ENCODE results near the gene ERCC8.
"Not testable (repeated sequence)": the region's sequence is repeated elsewhere in the genome, so short reads cannot be mapped to it uniquely, and the experiment has no call there.

ERCC8 gene, protein sequence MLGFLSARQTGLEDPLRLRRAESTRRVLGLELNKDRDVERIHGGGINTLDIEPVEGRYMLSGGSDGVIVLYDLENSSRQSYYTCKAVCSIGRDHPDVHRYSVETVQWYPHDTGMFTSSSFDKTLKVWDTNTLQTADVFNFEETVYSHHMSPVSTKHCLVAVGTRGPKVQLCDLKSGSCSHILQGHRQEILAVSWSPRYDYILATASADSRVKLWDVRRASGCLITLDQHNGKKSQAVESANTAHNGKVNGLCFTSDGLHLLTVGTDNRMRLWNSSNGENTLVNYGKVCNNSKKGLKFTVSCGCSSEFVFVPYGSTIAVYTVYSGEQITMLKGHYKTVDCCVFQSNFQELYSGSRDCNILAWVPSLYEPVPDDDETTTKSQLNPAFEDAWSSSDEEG

GRCh38 chr5:60944904-60945812 is at the start of gene ERCC8, which contains the start of gene NDUFAF2:
Gene ERCC8 (minus strand): TSS chr5:60945070. CDS start chr5:60945008, 62 bp downstream.
Gene NDUFAF2 (plus strand): TSS chr5:60945205. CDS start chr5:60945256, 51 bp downstream.
- peak; percentile 94 for DNase-seq

- DNase-seq: no peak
Measured at GRCh38 chr5:60993875-60994571, 49.2 kb upstream of the ERCC8 start.

DNA sequence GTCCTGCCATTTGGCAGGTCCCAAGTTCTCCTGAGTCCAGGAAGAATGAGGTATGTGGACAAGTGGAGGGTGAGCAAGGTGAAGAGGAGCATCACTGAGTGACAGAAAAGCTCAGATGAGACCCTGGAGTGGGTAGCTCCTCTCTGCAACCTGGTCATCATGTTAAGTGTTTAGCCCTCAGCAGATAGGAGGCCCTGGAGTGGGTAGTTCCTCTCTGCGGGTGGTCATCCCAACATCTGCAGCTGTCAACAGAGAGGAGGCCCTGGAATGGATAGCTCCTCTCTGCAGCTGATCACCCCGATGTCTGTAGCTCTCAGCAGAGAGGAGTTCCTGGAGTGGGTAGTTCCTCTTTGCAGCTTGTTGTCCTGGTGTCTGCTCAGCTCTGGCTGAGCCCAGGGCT is 48.6 kb upstream of the ERCC8 start:
- no peak for DNase-seq

DNA sequence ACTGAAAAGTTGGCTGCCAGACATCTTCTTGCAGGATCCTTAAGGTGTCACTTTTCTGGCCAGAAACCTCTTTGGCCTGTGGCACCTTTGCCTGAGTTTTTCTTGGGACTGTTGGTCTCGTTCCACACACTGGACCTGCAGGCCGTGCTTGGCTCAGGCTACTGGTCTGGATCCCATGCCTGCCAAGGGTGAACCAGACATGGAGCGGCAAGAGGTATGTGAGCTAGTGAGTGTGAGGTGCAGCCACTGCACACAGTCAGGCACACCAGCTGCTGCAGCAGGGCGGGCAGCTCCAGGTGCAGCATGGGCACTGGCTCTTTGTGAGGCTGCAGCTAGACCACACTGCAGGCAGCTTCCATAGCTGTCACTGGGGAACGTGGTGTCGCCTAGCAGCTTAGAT is 48.0 kb upstream of the ERCC8 start:
- DNase-seq: no peak

DNA sequence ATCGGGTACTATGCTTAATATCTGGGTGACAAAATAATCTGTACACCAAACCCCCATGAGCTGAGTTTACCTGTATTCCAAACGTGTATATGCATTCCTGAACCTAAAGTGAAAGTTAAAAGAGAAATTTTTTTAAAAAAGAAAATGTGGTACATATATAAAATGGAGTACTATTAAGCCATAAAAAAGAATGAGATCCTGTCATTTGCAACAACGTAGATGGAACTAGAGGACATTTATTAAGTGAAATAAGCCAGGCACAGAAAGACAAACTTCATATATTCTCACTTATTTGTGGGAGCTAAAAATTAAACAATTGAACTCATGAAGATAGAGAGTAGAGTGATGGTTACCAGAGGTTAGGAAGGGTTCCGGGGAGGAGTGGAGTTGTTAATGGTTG is 44.9 kb upstream of the ERCC8 start:
- DNase-seq: no peak

GRCh38 chr5:60982127-60982526 is 37.3 kb upstream of the ERCC8 start:
- not testable (repeated sequence) for DNase-seq

DNA sequence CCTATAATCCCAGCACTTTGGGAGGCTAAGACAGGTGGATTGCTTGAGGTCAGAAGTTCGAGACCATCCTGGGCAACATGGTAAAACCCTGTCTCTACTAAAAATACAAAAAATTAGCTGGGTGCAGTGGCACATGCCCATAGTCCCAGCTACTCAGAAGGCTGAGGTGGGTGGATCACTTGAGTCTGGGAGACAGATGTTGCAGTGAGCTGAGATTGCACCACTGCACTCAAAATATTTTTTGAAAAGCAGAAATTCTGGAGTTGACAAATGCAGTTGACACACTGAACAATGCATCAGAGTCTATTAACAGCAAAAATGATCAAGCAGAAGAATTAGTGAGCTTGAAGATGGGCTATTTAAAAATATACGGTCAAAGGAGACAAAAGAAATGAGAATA is 35.6 kb upstream of the ERCC8 start:
- DNase-seq: no peak

- no peak for DNase-seq
Measured at GRCh38 chr5:60978968-60979367, 34.1 kb upstream of the ERCC8 start.

DNA sequence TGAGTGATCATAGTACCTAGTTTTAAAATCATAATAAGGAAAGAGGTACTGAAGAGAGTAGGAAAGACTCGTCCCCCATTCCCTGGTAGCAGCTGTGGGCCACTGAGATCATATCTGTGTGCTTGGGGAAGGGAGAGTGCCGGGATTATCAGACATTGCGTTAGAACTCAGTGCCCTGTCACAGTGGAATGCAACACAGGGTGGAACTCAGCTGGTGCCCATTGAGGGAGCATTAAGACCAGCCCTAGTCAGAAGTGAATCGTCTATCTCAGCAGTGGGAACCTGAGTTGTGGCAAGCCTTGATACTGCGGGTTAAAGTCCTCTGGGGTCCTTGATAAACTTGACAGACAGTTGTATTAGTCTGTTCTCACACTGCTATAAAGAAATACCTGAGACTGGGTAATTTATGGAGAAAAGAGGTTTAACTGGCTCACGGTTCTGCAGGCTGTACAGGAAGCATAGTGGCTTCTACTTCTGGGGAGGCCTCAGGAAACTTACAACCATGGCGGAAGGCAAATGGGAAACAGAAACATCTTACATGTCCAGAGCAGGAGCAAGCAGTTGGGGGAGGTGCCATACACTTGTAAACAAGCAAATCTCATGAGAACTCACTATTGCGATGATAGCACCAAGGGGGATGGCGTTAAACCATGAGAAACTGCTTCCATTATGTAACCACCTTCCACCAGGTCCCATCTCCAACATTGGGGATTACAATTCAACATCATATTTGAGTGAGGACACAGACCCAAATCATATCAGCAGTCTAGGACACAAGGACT is 33.3 kb upstream of the ERCC8 start:
- no peak for DNase-seq

GRCh38 chr5:60972231-60972630 is 27.4 kb upstream of the ERCC8 start:
- DNase-seq: no peak

- DNase-seq: peak; percentile 13
Measured at GRCh38 chr5:60961685-60962084, 16.8 kb upstream of the ERCC8 start.

DNA sequence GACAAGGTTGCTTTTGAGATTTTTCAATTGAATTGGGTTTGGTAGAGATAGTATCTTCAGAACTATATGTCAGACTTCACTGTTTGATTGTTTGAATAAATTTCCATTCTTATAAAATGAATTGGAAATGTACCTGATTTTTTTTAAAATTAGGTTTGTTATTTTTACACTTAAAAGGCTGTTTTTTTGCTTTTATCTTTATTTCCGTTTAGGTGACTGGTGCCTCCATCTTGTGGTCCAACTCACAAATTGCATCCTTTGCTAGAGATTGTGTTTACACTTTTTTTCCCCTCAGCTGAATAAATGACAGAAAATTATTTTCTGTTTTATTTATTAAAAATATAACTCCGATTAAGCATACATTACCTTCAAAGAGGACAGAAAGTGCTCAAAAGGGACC is 15.7 kb upstream of the ERCC8 start:
- peak; percentile 29 for DNase-seq

- DNase-seq: peak; percentile 31
Measured at GRCh38 chr5:60959156-60959555, 14.3 kb upstream of the ERCC8 start.

GRCh38 chr5:60958712-60959111 is 13.8 kb upstream of the ERCC8 start:
- no peak for DNase-seq

DNA sequence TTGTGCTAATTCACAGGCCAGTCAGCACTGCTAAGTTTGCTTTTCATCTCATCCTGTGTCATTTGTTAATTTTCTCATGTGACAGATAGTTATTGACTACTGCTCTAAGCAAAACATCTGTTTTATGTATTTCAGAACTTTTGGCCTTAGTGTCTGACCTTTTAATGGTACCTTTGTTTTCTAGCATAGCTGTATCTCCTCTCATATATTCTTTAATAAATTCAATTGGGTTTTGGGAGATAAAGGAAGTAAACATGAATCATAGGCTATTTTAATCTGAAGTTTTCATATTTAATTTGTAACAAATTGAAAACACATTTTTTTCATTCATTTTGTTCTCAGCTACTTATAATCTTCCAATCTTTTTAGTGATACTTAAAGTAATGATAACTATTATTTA is 13.2 kb upstream of the ERCC8 start:
- DNase-seq: no peak

GRCh38 chr5:60955239-60955638 is 10.4 kb upstream of the ERCC8 start:
- no peak for DNase-seq

DNA sequence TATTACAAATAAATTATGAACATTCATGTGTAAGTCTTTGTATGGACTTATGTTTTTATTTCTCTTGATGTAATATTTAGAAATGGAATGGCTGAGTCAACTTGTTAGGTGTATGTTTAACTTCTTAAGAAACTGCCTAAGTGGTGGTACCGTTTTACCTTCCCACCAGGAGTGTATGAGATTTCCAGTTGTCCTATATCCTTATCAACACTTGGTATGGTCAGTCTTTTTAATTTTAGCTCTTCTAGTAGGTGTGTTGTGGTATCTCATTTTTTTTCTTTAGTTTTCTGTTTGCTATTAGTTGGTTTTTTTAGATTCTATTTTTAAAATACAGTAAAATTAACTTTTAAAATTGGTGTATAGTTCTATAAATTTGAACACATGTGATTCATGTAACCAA is 3.9 kb upstream of the ERCC8 start:
- DNase-seq: no peak

DNA sequence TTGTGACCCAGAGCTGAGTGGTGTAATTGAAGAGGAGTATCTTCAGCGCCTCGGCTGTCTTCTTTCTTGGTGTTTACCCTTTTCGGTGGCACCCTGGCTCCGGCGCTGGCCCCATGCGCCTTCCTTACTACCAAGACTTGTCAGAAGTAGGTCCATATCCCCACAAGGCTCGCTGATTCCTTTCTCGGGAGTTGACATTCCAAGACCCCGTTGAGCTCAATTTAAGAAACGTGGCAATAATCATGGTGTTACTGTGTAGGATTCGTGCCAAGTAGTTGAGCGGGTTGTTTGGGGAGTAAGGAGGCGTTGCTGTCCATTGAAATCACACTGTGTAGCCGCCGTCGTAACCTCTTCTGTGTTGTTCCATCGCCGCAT is 930 bp upstream of the ERCC8 start:
- DNase-seq: peak; percentile 62

DNA sequence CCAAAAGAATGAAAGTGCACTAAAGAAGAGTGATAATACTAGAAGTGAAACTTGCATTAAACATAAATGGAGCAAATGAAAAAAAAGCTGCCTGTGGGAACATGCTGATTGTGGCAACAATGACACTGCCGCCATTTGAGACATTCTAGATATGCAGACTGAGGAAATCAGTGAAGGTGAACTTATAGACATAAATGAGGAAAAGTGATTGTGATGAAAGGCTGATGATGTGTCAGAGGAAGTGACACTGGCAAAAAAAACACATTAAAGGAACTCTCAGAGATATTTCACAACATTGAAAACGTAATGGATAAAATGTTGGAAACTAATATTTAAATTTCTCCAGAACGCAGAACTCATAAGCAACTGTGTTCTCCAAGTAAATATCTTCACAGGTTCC is 1.2 kb downstream of the ERCC8 start:
- DNase-seq: no peak

DNA sequence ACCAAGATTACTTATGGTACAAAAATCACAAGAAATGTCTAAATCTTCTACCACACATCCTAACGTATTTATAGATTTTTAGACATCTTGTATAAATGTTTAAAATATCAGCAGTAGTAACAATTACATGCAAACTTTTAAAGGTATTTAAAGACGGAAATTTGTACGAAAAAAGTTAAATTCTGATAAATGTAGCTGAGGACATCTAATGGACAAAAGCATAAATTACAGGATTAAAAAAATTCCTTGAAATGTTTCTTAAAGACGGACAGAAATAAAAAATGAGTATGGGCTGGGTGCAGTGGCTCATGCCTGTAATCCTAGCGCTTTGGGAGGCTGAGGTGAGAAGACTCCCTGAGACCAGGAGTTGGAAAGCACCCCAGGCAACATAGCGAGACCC is 15.8 kb downstream of the ERCC8 start:
- DNase-seq: no peak

- no peak for DNase-seq
Measured at GRCh38 chr5:60927450-60927849, 17.4 kb downstream of the ERCC8 start.

- DNase-seq: no peak
Measured at GRCh38 chr5:60918466-60918865, 26.4 kb downstream of the ERCC8 start.

DNA sequence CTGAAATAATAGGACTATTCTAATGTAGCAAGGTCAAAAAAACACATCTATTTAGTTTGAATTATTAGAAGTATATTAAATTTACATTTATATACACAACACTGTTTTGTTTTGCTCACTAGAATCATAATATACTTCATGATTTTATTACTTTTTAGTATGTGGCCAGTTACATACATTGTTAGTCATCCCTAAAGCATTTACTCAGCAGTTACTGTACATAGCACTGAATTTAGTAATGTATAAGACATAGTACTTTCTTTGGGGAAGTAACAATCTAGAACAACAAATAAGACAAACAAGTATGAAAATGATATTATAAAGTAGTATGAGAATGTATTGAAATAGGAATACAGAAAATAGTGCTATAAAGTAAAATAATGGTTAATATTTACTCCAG is 28.2 kb downstream of the ERCC8 start:
- DNase-seq: peak; percentile 34

All from EL (cell line).